DMS79 (cell line): ENCODE results near the gene IGSF21.
A peak's percentile ranks its signal among the peaks of the same experiment; 100 is the strongest.
"Not testable (repeated sequence)": the region's sequence is repeated elsewhere in the genome, so short reads cannot be mapped to it uniquely, and the experiment has no call there.

ENCODE experiments used
- DNase-seq: peaks from one replicate; lab custom pipeline; 2025; lab: John Stamatoyannopoulos, UW

IGSF21 gene

DNA sequence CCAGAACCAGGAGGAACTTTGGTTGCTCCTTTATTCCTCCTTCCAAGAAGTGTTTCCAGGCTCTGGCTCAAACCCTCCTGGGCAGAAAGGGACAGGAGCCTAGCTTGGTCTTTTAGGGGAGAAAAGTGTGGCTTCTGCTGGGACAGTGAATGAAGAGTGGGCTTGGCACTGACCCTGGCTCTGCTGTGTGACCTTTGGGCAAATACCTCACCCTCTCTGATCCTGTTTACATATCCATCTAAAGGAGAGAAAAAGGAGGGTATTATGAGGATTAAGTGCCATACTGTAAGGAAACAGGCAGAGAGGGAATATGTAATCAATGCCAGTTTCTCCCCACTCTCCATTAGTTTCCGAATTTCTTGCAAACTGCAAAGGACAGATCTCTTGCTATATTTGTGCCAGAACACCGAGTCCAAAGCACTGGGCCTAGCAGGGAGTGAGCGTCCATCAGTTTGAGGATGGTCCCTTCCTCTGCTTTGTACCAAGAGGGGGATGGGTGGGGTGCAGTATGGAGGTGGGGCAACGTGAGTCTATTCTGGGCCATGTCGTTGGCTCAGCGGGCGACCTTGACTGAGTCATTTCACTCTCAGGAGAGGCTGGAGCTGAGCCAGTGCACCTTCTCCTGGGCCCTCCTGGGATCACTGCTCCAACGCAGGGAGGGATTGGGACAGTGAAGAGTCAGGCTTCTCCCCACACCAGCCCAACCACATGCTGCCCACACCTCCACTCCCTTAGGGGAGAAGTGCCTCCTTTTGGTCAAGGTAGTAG lies 38.4 kb downstream of the IGSF21 start:
- no peak for DNase-seq

DNA sequence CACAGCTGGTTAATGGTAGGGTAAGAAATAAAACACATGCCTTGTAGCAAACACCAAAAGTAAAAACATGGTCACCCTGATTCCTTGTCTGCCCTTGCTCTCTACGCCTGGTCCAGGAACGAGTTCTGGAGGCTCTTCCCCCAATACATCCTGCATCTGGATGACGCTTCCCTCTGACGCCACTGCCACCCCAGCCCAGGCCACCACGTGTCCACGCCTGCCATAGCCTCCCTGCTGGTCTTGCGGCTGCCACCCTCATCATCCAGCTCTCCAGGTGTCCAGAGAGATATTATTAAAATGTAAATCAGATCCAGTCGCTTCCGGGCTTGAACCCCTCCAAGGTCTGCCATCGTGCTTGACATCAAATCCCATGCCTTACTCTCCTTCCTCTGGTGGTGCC lies 39.3 kb downstream of the IGSF21 start:
- DNase-seq, result no peak

- no peak for DNase-seq
These were observed 40.1 kb downstream of the IGSF21 start for GRCh38 chr1:18147672-18148071.

- no peak for DNase-seq
These were observed 40.9 kb downstream of the IGSF21 start for GRCh38 chr1:18148461-18148860.

DNA sequence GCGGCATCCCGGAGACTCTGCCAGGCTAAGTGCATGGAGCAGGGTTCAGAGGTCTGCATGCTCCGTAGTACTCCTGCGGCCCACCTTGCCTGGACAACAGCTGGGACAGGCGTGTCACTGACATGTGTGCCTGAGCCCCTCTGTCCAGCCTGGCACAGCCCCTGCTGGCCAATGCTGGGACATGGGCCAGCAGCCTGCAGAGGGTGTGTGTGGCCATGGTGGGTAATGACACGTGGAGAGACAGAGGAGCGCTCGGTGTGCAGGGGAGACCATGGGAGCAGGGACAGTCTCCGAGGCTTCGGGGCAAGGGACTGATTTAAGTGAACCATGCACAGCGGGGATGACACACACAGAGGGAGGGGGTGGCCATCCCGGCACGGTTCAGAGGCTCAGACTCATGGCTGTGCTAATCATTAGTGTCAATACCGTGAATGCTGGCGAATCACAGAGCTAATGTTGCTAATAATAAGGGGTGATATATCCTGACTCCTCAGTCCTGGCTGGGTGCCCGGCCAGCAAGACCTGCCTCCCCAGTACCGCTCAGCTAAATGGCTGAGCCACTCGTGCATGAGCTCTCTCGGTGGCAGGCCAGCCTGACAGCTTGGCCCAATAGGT lies 41.5 kb downstream of the IGSF21 start:
- DNase-seq, result peak; percentile 78

DNA sequence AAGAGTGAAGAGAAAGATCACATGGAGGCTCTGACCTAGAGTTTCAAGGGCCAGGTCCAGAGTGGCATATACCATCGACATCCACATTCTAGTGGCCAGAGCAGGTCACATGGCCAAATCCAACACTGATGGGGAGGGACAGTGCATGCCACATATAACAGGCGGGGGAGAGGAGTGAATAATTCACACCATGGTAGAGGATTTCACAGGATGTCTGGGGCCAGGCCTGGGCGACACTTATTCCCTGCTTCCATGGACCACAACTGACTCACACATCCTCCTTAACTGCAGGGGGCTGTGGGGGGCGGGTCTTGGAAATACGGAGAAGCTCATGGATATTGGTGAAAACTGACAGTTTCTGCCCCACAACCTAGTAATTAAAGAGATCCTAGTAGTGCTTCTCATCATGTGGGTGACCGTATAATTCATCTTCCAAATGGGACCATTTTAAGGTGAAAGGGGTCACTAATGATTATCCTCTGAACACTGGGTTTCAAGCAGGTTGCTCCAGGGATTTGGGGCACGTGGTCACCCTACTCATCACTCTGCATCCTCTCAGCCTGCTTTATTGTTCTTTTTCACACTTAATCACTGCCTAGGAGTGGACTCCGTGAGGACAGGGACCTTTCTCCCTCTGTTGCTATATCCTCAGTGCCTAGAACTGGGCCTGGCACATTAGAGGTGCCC lies 44.0 kb downstream of the IGSF21 start:
- no peak for DNase-seq

DNA sequence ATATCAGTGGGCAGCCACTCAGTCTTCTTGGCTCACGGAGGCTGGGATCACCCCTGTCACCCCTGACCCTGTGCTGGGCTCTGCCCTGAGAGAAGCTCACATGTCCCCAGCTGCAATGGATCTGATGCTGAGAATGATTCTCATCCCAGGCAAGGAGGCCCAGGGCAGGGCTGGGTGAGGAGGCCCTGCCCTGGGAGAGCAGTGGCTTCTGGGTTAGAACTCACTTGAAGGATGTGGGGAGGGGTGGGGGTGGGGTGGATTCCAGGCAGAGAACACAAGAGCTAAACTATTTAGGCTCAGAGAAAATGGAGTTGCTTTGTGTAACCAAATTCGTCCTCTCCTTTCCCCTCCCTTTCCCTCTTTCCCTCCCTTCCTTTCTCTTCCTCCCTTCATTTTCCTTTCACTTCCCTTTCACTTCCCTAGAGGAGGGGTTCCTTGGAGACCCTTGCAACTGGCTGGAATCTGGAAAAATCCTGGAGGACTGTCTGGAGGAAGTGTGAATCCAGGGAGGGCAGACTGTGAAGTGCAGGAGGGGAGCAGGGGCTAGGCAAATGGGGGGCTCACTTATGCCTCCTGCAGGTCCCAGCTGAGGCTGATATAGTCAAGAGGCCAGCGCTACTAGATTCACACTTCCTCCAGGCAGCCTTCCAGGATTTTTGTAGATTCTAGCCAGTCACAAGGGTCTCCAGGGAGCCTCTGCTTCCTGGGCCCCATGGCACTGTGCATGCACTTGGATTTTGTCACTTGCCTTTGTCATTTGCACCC lies 47.0 kb downstream of the IGSF21 start:
- no peak for DNase-seq

- peak; percentile 24 for DNase-seq
These were observed 48.3 kb downstream of the IGSF21 start for GRCh38 chr1:18155881-18156385.

DNA sequence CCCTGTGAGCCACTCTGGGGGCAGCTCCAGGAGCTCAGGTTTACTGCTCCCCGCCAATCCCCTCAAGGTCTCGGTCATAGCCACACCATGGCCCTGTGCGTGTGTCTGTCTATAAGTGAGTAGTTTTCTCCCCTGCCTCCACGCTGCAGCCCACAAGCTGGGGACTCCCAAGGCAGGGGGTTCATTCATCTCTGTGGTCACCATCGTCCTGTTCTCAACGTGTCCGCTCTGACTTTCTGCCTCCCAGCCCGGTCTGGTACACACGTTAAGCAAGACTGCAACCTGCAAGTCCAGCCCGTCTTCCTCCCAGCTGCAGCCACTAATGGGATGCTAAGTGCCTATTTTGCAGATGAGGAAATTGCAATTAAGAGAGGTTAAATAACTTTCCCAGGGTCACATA lies 49.8 kb downstream of the IGSF21 start:
- DNase-seq, result no peak

GRCh38 chr1:18157968-18158367 lies 50.4 kb downstream of the IGSF21 start:
- no peak for DNase-seq

DNA sequence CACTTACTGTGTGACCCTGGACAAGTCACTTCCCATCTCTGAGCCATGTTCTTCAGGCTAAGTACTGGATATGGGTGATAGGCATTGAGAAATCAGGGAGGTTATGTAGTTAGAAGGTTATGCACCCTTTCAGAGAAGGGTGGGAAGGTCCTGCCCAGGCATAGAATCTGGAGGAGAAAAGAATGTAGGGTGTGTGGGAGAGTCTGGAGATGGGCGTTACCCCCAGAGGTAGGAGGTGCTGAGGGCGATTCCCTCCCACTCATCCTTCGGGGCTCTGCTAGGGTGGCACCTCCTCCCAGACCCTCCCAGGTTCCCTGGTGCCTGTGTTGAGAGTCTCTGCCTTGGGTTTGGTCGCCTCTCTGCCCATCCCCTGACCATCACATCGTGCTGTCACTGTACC lies 51.1 kb downstream of the IGSF21 start:
- no peak for DNase-seq

DNA sequence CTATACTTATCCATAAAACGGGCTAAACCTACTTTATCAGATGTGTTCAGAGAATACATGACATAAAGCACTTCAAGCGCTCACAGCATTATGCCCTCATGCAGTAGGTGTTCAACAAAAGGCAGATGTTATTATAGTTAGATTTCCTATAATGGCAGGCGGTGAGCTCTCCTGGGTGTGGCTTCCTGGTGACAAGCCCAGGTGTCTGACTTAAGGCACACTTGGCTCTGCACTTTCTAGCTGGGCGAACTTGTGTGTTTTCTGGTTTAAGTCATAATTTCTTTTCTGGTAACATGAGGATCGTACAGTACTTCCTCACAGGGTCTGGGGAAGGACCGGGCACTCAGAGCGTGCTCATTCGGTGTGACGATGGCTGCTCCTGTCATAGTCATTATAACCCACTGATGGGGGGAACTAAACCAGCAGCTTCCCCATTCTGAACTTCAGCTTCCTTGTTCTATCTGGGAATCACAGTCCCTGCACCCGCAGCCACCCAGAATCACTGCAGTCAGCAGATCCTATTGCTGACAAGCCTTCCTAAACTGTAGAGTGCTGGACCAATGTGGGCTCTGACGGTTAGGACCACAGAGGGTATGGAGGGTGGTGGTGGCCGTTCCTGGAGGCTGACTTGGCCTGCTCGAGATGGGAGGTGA lies 52.8 kb downstream of the IGSF21 start:
- DNase-seq, result no peak

GRCh38 chr1:18161690-18162089 lies 54.1 kb downstream of the IGSF21 start:
- no peak for DNase-seq

DNA sequence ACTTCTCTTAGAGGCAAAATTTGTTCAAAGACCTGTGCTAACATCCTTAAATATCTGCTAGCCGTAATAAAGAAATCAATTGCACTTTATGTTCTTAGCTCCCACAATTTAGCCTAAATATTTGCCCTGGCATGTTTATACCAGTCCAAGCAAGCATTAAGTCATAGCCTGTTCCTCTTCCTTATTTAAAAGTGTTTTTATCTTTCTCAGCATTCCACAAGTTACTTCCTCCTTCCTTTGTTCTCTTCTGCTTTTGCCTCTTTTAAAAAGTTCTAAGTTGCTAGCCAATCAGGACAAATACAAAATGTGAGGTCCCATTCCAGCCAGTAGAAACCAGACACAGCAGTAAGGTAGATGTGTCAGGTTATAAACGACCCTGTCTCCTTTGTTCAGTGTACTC lies 58.0 kb downstream of the IGSF21 start:
- DNase-seq, result not testable (repeated sequence)

GRCh38 chr1:18166341-18166740 lies 58.7 kb downstream of the IGSF21 start:
- no peak for DNase-seq

DNA sequence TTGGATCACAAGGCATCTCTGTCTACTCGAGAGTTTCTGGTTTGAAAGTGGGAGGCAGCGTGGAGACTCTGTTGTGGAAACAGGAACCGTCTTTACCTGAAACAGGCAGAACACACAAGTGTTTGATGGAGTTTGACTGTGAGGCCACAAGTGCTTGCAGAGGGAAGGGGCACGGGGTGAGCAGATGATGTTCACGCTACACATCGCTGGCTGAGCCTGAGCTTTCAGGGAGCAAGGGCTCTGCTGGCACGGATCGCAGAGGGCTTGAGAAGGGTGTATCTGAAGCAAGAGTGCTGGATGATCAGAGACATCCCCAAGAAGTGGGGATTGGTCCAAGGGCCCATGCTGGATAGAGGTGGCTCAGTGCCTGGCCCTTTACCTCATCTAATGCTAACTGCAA lies 59.3 kb downstream of the IGSF21 start:
- DNase-seq, result peak; percentile 16

- DNase-seq, result no peak
These were observed 62.8 kb downstream of the IGSF21 start for GRCh38 chr1:18170444-18170843.

DNA sequence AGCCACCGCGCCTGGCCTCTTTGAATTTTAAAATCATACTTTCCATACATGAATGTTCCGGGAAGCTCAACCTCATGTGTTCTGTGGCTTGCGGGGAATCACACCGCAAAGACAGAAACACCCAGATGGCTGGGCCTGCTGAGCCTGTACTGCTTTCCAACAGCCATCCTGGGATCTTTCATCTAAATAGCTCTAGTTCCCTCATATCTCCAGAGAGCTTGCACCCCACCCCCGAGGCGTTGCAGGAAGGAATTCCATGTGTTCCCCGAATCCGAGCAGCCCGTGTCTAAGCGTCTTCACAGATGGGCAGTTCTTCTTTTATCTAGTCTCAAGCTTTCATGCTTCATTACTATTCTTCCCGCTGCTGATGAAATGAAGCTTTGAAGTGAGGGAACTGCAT lies 66.4 kb downstream of the IGSF21 start:
- no peak for DNase-seq

- DNase-seq, result no peak
These were observed 67.5 kb downstream of the IGSF21 start for GRCh38 chr1:18175051-18175450.

DNA sequence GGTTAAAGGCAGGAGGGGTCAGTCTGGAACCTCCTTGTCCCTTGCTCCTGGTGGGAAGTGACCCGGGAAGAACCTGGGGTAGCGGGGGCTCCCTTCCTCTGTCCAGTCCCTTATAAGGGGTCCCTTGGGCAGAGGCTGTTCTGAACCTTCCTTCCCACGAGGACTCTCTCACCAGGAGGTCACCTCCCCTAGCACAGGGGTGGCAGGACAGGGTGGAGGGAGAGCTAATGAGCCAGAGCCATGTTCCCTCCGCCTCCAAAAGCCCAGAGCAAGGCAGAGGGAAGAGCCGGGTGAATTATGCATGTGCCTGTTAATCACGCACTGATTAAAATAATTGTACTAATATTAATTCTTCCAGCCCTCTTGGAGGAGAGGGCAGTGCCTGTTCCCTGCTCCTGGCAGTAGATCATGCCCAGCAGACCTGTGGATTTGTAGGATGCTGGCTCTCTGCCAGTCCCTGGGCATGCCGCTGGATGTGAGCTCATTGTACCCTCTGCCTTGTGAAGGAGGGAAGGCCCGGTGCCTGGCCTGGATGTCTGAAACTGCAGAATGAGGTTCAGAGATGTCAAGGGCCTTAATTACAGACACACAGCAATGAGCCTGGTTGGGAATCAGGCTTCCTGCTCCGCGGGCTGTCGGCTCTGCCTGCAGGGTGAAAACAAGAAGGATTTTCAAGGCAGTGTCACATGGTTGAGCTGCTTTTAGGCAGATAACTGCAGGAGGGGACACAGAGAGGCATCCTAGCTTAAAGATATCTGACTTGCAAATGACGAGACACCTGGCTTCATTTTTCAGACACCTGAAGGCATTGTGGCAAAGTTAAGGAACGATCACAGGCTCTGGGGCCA lies 68.2 kb downstream of the IGSF21 start:
- DNase-seq, result peak; percentile 4

- no peak for DNase-seq
These were observed 69.0 kb downstream of the IGSF21 start for GRCh38 chr1:18176619-18177018.
